SK-N-MC (cell line): ENCODE data around the gene MYBPC1.

Experiments used
- EZH2 ChIP-seq: fragments of 200-600 bp; sonication (generic); IDR thresholded peaks from one replicate; pipeline ENCODE4 v1.6.1; 2017; ENCODE audit warnings: antibody characterized with exemption
- FOXP2 ChIP-seq: optimal IDR thresholded peaks from 2 replicates; pipeline ENCODE3; 2011; ENCODE audit warnings: mild to moderate bottlenecking, moderate library complexity; ENCODE audit not compliant: insufficient read depth; ENCODE audit errors: extremely low read length, control extremely low read depth
- POLR2AphosphoS5 ChIP-seq: IDR thresholded peaks from 2 replicates; pipeline ENCODE4 v1.6.1; 2012; ENCODE audit warnings: mild to moderate bottlenecking, low read depth, low read length, borderline replicate concordance

DNA sequence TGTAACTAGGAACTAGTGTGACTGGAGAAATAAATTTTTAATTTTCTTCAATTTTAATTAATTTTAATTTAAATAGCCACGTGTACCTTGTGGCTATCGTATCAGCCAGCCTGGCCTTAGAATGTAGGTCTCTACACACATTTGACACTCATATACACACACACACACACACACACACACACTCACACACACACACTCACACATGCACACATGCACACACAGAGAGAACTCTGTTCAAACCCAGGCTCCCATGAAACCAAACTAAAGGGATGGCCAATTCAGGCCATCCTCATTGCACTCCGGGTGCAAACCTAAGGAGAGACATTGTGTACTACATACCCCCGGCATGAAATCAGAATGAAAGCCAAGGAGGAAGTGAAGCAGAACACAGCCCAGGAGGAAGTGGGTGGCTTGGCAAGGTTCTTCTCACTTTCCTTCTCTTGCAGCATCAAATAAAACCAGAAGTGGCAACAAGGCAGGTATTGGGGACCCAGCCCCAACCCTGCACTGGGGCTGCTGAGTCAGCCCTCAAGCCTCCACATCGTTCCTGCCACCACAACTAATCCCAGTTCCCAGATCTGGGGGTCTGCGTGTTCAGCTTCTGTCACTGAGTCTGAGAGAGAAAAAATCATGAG lies 76.5 kb downstream of the MYBPC1 start:
- no peak for TF ChIP-seq EZH2
- no peak for TF ChIP-seq POLR2AphosphoS5
- no peak for TF ChIP-seq FOXP2
